OCI-M2 (cell line): ENCODE measurements around the gene FUT7.

Experiments
- DNase-seq: peaks from one replicate; lab custom pipeline; 2025; ENCODE audit not compliant: unreplicated experiment; lab: John Stamatoyannopoulos, UW

FUT7 gene

GRCh38 chr9:137050570-137050969, 18.7 kb upstream of the FUT7 start:
- DNase-seq = no peak

GRCh38 chr9:137049544-137050449, 17.9 kb upstream of the FUT7 start:
- no peak for DNase-seq

GRCh38 chr9:137048655-137049543, 17.0 kb upstream of the FUT7 start:
- no peak for DNase-seq

GRCh38 chr9:137046088-137046787, 14.3 kb upstream of the FUT7 start, which contains the start of gene NPDC1:
TSS of gene NPDC1 (minus strand) at chr9:137046177. CDS start at chr9:137045989, 188 bp downstream.
- DNase-seq = peak; percentile 57

DNA sequence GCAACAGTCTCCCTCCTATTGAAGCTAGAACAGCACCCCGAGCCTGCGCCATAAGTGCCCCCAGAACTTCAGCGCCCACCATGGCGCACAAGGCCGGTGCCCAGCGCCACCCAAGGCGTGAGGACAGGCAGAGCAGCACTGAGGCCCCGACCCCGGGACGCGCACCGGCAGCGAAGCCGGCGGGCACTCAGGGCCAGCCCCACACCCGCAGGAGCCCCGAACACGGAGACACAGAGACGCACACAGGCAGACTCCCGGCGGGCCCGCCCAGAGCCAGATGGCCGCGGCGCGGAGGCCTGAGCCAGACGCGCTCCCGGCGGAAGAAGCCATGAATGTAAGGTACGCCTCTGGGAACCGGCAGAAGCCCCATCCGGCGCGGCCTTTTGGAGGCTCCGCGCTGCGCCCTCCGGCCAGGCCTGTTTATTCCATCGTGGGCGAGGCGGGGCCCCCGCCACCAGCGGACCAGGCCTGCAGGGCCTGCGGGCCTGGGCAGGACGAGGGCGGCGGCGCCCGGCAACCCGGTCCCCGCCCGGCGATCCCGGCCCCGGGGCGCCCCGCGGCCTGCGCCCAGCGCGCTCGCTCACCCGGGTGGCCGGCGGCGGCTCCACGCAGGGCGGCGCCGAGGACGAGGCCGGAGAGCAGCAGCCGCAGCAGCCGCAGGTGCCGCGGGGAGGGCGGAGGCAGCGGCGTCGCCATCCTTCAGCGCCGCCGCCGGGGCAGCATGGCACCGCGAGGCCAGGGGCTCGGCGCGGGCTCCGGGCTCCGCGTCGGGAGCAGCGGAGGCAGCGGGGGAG, 13.6 kb upstream of the FUT7 start:
- no peak for DNase-seq

GRCh38 chr9:137044502-137045177, 12.8 kb upstream of the FUT7 start:
- no peak for DNase-seq

GRCh38 chr9:137044037-137044436, 12.1 kb upstream of the FUT7 start:
- no peak for DNase-seq

DNA sequence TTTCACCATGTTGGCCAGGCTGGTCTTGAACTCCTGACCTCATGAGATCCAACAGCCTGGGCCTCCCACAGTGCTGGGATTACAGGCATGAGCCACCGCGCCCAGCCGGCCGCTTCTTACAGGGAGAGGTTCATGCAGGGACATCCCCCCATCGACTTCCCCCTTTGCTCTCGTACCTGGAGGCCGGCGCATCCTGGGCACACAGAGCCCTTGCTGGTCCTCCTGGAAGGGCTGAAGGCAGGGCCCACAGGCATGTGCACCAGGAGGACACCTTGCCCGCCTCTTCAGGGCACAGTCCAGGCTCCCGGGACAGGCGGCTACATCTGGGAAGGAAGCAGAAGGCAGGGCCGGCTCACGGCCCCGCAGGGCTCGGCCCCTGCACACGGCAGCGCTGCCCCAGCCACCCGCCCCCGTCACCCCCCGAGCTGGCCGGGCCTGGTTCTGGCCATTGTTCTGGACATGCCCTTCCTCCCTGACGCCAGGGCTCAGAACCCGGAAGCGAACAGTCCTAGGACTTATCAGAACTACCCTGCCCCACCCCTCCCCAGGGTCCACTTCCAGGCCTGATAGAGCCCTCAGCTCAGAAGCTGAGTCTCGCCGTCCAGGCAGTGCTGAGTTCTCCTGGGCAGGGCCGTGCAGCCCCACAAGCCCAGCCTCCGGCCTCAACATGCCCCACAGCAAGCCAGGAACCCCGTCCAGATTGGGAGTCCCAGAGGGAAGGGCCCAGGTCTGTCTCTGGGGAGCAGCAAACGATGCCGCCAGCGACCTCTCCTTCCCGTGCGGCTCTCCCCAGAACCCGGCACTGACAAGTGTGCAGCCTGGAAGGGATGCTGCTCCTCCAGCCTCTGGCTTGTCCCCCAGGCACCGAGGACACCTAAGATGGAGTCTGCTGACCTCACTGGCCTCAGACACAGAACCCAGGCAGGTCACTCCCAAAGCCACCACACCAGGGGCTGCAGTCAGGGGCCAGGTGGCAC, 11.2 kb upstream of the FUT7 start:
- no peak for DNase-seq

- no peak for DNase-seq
Observed at GRCh38 chr9:137041124-137041523, 9.2 kb upstream of the FUT7 start.

GRCh38 chr9:137040568-137040967, 8.7 kb upstream of the FUT7 start:
- DNase-seq = no peak

- DNase-seq = no peak
Observed at GRCh38 chr9:137039611-137040366, 7.9 kb upstream of the FUT7 start.

DNA sequence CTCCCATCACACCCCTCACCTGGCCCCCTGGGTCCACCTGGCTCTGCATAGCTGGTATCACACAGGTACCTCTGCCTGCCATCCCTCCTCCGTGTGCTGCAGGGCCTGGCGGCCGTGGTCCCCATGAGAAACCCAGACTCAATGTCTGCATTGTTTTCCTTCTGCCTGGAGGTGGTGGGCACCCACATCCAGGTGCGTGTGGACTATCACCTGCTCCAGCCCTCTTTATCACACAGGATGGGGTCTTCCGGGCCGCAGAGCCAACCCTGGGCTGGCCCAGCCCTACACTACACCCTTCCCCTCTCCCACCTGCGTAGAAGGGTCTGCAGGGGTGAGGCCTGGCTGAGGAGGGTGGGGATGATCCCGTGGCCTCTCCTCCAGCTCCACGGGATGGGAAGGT, 7.0 kb upstream of the FUT7 start:
- DNase-seq = no peak

DNA sequence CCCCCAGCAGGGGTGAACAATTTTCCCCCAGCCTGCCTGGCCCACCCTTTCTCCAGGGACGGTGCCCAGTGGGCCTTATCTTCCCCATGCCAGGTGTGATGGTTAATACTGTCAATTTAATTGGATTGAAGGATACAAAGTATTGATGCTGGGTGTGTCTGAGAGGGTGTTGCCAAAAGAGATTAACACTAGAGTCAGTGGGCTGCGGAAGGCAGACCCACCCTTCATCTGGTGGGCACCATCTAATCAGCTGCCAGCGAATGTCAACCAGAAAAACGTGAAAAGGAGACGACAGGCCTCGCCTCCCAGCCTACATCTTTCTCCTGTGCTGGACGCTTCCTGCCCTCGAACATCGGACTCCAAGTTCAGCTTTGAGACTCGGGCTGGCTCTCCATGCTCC, 5.6 kb upstream of the FUT7 start:
- no peak for DNase-seq

GRCh38 chr9:137037035-137037434, 5.1 kb upstream of the FUT7 start:
- no peak for DNase-seq

DNA sequence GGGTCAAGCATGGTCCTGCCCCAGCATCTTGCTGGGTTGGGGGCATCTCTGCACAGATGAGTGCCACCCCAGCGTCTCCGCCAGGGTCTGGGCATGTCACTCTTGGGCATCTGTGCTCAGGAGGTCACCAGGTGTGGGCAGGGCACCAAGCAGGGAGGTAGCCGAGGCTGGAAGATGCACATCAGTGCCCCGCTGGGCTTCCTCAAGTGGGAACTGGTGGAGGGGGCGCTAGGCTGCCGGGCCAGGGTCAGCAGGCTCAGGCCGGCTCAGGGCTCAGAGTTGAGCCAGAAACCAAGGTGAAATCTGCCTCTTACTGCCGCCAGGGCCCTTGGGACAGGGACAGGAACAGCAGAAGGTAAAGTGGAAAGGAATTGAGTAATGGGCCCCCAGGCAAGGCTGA, 4.0 kb upstream of the FUT7 start:
- no peak for DNase-seq

DNA sequence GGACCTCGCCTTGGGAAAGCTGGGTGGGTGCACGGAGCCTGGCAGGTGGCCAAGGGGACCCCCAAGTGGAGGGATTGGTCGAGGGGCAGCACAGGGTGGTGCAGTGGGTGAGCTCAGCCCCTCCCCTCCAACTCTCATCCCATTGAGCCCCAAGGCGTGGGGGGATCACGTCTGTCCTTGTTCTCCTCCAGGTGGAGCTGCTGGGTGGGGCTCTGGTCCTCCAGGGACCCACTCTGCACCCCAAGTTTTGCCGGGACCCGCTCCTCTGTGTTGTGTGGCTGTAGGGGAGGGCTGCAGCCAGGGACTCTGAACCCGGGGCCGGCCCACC, 3.6 kb upstream of the FUT7 start:
- no peak for DNase-seq

DNA sequence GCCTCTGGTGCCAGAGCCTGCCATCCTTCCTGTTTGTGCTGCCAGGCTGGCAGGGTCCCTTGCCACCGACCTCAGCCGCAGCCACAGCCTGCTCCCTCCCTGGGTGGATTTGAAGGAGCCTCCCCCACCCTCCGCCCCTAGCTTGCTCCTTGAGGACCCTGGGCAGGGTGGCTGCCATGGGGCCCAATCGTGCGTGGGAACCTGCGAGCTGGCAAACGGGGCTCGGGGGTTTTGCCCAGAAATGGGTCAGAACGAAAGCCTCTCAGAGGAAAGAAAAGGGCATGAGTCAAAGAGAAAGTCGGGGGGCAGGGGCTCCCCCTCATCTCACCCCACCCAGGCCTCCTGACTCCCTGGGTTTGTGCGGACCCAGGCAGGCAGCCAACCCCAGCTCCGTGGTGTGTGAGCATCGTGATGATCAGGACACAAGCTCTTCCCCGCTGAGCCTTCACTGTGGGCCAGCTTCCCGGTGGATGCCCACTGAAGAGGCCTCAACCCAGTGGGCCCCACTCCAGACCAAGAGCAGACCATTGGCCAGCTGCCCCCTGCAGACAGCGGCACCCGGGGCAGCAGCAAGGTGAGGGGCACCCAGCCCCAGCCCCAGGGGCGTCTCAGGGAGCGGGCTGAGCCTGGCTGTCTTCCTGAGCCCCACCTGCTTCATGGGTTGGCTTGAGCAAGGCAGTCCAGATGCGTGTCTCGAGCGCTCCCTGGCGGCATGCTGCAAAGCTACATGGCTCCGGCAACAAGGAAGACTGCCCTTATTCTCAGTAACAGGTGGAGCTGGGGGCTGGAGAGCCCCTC, 3.0 kb upstream of the FUT7 start:
- DNase-seq = peak; percentile 22
